Hepatocyte (in vitro differentiated cells): ENCODE data around the gene INVS.

ENCODE experiments used
- CTCF ChIP-seq: fragments of 200-600 bp; sonication (generic); IDR thresholded peaks from 2 replicates; pipeline ENCODE4 v1.5.1; 2016; ENCODE audit warnings: antibody characterized with exemption, mild to moderate bottlenecking; ENCODE audit not compliant: poor library complexity
- EZH2 ChIP-seq: fragments of 200-600 bp; sonication (generic); IDR thresholded peaks from 2 replicates; pipeline ENCODE4 v1.6.1; 2016; ENCODE audit warnings: antibody characterized with exemption, mild to moderate bottlenecking, borderline replicate concordance
- EZH2phosphoT487 ChIP-seq: fragments of 200-600 bp; sonication (generic); IDR thresholded peaks from one replicate; pipeline ENCODE4 v1.6.1; 2018; ENCODE audit warnings: antibody characterized with exemption, mild to moderate bottlenecking, low read depth, moderate library complexity; ENCODE audit not compliant: unreplicated experiment, severe bottlenecking

DNA sequence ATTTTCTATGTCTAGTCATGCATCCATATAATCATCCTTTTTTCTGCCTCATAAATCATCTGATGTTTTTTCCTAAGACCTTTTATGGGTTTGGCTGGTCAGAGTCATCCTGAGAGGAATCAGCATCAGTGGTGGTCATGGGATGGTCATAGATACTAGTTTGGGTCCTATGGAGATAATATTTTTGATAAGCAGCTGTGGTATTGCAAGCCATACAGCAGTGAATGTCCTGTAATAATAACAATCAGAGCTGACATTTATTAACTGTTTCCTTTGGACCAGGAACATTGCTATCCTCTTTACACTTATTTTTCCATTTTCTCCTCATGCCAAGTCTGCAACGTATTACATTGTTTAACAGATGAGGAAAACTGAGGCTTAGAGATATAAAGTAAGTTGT is 170.6 kb downstream of the INVS start:
- TF ChIP-seq CTCF (no peak), EZH2 (no peak), EZH2phosphoT487 (no peak)
